Activated CD4-positive, alpha-beta T cell treated with anti-CD3 and anti-CD28 coated beads, Interleukin-2, Interleukin-6, amounts not matched to agents 100 ng/mL and 50 ng/mL, durations not matched to agents 16 hours and 8 hours (primary cell): Measurements from ENCODE around the gene SSBP3.
"Not testable (repeated sequence)": the region's sequence is repeated elsewhere in the genome, so short reads cannot be mapped to it uniquely, and the experiment has no call there.

Experiments used
- DNase-seq: peaks from one replicate; pipeline ENCODE4 v3.0.0-alpha.2; 2020

Gene SSBP3

GRCh38 chr1:54347955-54348699 lies 58.1 kb downstream of the SSBP3 start:
- DNase-seq = no peak

- no peak for DNase-seq
These were observed 58.8 kb downstream of the SSBP3 start for GRCh38 chr1:54347261-54347954.

DNA sequence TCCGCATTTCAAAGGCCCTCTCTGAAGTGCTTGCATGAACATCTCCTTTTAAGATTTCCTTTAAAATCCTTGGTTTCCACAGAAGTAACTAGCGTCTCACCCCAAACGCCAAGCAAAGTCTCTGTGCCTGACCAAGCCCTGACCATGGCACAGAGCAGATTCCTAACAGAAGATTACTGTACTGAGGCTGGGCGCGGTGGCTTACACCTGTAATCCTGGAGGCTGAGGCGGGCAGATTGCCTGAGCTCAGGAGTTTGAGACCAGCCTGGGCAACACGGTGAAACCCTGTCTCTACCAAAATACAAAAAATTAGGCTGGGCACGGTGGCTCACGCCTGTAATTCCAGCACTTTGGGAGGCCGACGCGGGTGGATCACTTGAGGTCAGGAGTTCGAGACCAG lies 60.6 kb downstream of the SSBP3 start:
- DNase-seq = not testable (repeated sequence)

DNA sequence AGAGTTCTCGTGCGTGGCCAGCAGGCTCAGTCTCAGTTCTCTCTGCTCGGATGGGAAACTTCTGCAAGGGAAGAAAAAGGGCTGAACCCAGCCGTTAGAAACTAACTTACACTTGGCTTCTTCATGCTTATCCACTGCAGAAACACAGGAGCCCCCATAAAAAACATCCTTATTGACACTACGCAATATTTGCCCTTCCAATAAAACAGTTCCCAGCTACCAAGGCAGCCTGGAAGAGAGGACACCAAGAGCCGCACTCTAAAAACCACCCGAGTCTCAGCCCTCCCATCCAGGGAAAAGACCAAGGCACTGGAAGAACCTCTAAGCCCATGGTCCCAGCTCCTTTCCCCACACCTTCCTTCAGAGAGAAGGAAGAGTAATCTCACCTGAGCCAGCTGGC lies 61.1 kb downstream of the SSBP3 start:
- DNase-seq = no peak

DNA sequence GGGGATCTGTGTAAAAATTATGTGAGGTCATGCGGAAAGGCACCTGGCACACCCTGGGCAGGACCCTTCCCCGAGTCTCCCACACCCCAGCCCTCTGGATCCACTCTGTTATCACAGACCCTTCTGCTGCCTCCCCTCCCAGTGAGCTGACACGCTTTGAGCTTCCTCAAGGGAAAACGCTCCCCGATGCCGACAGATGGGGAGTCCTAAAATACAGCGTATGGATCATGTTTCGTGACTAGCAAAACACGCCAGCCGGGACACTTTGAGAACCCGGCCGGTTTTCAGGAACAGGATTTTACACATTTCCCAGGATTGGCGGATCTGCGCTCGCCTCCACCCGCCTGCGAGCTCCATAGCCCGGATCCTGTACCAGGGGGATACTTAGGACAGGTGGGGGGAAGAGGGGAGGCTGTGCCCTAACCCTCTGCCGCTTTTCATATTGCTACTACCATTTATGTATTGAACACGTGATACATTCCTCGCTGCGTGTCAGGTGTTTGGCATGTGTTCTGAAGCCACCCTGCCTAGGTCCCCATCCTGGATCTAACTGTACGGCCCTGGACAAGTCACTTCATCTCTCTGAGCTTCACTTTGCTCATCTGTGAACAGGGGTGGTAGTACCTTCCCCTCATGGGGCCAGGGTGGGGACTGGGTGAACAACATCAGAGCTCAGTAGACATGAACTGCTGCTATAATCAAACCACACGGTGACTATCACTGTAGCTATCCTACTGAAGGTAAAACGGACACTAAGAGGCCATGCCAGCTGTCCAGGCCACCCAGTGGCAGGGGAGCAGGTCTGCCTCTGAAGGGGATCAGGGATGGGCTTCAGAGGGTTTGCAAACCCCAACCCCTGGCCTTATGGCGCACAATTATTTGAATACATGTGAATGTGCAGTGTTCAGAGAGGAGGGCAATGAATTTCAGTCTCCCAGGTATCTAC lies 63.2 kb downstream of the SSBP3 start:
- DNase-seq = no peak

DNA sequence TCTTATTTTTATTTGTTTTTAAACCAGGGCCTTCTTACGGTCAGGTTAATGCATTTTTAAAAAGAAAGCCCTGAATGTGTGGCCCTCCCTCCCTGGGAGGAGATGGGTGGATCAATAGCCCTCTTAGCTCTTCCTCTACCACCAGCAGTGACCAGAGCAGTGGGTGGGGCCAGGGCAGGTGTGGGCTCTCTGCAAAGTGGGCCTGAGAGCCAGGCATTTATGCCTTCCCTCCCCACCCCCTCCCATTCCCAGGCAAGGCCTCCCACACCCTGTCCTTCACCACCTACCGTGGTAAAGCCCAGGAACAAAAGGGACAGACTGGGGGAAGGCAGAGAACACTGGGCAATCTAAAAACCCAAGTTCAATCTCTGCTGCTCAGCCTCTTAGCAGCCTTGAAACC lies 63.9 kb downstream of the SSBP3 start:
- DNase-seq = no peak

- no peak for DNase-seq
These were observed 64.4 kb downstream of the SSBP3 start for GRCh38 chr1:54341763-54342162.

DNA sequence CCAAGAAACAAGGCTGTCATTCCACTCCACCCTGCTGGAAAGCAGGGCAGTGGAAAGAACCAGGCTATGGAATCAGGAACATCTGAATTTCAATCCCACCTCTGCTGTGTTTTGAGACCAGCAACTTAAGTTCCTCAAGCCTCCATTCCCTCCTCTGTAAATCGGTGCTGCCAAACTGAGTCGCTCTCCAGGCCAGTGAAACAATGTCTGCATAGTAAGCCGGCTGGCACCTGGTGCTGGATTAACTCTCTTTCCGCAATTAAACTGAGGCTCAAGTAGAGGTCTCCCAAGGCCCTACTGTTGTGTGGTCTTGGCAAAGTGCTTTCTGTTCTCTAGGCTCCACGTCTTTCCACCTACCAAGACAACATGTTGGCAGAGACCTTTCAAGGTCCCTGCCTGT lies 65.3 kb downstream of the SSBP3 start:
- no peak for DNase-seq

GRCh38 chr1:54340434-54340833 lies 65.8 kb downstream of the SSBP3 start:
- no peak for DNase-seq

- no peak for DNase-seq
These were observed 67.1 kb downstream of the SSBP3 start for GRCh38 chr1:54339126-54339525.

DNA sequence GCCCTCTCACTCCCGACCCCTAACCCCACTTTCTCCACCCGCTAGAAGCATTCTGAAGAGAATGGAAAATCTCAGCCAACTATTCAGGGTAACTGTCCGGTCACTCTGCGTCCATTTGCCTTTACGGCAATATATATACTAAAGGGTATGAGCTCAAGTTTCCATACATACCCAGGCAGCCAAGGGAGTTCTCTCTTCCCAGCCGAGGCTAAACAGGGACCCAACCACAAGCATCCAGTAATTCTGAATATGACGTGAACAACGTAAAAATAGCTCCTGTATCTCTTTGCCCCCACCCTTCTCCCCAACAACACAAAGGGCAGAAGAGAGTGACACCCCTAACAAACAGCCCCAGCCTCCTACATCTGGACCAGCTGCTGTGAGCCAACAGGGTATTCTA lies 67.7 kb downstream of the SSBP3 start:
- DNase-seq = no peak

- DNase-seq = no peak
These were observed 68.3 kb downstream of the SSBP3 start for GRCh38 chr1:54337928-54338327.

DNA sequence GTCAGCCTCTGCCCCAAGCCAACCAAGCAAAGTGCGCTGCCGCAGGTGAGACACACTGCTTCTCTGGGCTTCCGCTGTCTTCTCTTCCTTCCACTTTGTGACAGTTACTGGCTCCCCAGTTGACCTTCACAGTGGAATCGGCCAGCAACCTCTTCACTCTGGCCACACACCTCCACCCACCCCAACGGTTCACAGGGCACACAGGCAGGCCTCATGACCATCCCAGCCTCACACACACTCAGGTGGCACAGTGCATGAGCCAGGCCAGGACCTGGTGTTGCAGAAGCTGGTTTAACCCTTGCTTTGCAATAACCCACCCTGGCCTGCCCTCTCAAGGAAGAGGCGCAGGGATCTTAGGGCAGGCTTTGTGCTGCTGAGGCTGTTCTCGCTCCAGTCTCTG lies 69.2 kb downstream of the SSBP3 start:
- DNase-seq = no peak

GRCh38 chr1:54336116-54336515 lies 70.1 kb downstream of the SSBP3 start:
- DNase-seq = no peak

DNA sequence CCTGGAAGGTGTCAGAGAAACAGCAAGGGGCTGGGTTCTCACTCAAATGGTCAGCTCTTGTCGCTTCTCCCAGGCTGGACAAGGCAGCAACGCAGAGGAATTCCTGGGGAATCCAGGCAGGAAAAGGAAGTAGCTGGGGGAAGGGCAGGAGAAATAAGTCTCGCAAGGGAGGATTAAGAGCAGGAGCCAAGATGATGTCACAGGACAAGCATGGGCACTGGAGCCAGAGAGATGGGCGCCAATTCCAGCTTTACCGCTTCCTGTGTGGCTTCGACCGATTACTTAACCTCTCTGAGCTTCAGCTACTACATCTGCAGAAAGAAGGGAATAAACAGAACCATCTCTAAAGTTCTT lies 70.5 kb downstream of the SSBP3 start:
- no peak for DNase-seq

DNA sequence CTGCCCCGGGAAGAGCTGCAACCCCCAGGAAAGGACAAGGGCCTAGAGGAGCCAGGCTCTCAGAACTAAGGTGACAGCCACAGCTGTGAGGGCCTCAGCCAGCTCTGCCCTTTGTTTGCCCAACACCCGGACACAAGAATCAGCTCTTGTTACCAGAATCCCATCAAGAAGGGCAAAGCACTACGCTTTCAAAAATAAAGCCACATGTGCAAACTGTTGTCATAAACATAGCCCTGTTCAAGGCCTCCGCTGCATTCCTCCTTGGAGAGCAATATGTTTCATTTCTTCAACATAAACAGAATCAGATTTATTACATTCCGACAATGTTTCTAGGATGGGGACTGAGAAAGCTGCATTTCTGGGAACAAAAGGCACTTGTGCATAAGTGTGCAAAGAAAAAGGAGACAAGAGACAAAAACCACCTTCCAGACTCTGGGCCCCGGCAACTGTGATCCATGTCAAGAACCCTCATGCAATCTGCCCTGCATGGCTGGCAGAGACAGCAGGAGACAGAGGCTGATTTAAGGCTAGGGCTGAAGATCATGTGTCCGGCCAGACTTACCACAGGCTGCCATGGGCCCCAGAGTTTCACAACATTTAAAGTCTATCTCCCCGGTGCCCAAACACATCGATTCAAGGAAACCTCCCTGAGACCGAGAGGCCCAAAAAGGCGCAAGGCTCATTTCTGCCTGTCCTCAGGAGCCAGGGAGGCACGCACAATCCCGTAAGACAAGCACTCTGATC lies 71.0 kb downstream of the SSBP3 start:
- no peak for DNase-seq

DNA sequence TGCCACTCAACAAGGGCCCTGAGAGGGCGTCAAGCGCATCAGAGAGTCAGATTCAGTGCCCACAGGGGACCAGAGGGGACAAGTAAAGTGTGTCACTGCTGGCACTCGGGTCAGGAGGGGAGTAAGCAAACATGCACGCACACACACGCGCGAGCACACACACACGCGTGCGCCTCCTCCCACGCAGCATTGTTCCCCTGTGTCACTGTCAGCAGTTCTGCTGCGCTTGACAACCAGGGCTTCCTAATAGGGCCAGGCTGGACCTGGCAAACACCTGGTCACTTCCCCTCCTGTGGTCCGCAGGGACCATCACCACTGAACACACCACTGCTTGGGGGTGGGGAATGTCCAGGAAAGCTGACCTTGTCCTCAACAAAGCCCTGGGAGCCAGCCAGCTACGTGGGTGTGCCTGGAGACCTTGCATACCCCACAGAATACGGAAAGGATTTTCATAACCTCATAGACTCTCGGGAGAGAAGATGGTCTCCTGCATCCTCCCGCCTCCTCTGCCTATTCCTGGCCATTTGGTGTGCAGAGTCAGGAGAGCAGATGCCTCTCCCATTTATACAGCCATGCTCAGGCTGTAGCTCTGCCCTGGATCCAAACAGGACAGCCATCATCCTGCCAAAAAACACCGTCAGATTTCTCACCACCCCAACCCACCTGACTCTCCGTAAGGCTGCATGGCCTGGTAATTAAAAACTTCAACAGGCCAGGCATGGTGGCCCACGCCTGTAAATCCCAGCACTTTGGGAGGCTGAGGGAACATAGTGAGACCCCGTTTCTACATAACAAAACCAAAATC lies 73.2 kb downstream of the SSBP3 start:
- no peak for DNase-seq

DNA sequence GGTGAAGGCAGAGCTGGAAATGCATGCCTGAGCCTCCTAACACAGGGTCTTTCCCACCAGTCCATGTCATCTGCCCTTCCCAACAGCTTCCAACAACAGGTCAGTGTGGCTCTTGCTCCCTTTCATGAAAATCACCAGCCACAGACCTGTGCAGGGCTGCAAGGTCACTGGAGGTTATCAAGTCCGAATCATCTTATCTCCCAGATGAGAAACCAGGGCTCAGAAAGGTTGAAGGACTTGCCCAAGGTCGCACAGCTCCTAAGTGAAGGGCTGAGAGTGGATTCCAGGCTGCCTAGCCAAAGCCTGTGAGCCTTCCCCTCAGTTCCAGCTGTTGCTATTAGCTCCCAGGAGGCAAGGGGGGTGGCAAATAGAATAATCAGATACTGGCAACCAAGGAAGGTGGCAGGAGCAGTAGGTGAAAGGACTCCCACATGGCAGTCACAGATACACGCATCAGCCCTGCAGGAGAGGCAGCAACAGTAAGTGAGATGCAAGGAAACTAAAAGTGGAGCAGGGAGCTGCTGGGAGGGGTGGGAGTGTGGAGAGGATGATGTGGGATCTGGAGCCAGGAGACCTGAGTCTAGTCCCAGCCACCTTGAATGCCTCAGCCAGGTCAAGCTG lies 74.2 kb downstream of the SSBP3 start:
- DNase-seq = no peak

DNA sequence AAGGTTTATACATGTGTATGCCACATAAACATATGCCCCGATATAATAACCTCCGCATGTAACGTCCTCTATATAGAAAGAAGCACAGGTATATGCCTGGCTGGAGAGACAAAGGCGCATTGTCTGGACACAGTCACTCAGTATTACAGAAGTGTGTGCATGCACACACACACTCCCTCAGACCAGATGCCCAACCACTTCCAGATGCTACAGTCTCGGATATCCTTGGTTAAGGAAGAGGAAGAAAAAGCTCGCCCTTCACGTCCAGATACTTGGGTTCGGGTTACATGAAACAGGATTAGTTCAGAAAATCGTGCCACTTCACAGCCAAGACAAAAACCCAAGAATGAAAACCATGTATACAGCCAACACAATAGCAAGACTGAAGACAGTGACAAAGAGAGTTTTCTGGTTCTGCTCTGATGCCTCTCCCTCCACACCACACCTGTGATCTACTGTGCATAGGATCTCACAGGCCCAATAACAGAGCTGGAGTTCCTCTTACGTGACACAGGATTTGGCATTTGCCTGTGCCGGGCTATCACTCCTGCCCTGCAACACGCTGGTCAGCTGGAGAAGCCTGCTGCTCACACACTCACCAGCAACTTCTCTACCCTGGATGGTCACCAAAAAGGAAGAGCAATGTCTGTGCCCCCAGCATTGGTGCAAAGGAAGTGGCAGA lies 75.0 kb downstream of the SSBP3 start:
- no peak for DNase-seq

- no peak for DNase-seq
These were observed 76.7 kb downstream of the SSBP3 start for GRCh38 chr1:54329312-54330003.
